Adrenal gland (tissue), 12 donors: Measurements from ENCODE around the gene BTN3A1. TPM values are rescaled to one million over a fixed set of nuclear protein-coding genes. Genes with fewer than 3 reads are reported as not detected.

Experiments used
- DNase-seq, 7 donors: peaks; one replicate each; pipeline ENCODE4 v3.0.0-alpha.2; 2019 to 2020
- H3K27ac ChIP-seq, 5 donors: fragments of 200-600 bp; sonication (generic) in 4 of 5; 1 replicate in 3 of 5; 2 replicates in 2 of 5; pipeline versions ENCODE4 v1.5.1 to v1.8.0; 2016 to 2020; ENCODE audit warnings: mild to moderate bottlenecking in 1 of 5
- H3K27me3 ChIP-seq: fragments of 200-600 bp; 2 replicates; pipeline ENCODE4 v1.8.0; 2021
- H3K36me3 ChIP-seq, 2 donors: fragments of 200-600 bp; replicated peaks in 1 of 2; 1 replicate in 1 of 2; 2 replicates in 1 of 2; pipeline versions ENCODE4 v1.5.1 to v1.8.0; 2018 to 2022
- H3K4me1 ChIP-seq, 2 donors: fragments of 200-600 bp; replicated peaks in 1 of 2; 1 replicate in 1 of 2; 2 replicates in 1 of 2; pipeline versions ENCODE4 v1.5.1 to v1.8.0; 2018 to 2021
- H3K4me3 ChIP-seq, 4 donors: fragments of 200-600 bp; sonication (generic) in 3 of 4; one replicate each; pipeline ENCODE4 v1.5.1; 2016 to 2018
- H3K9me3 ChIP-seq, 3 donors: fragments of 200-600 bp; sonication (generic) in 1 of 3; replicated peaks in 1 of 3; 1 replicate in 2 of 3; 2 replicates in 1 of 3; pipeline versions ENCODE4 v1.5.1 to v1.8.0; 2016 to 2021
- CTCF ChIP-seq, 6 experiments: fragments of 450-650 bp in 4 of 6; fragments of 200-600 bp in 2 of 6; sonication (generic) in 1 of 6; IDR thresholded peaks; 1 replicate in 5 of 6; 2 replicates in 1 of 6; pipeline versions ENCODE4 v1.5.1 to v1.8.0; 2016 to 2021; ENCODE audit warnings: antibody characterized with exemption in 6 of 6, mild to moderate bottlenecking in 2 of 6, moderate library complexity in 1 of 6
- POLR2A ChIP-seq, 2 donors: fragments of 450-650 bp; IDR thresholded peaks; one replicate each; pipeline ENCODE4 v1.6.1; 2017; ENCODE audit warnings: antibody characterized with exemption in 2 of 2, mild to moderate bottlenecking in 2 of 2, moderate library complexity in 1 of 2
- WGBS, 4 donors: extraction: QIAGEN DNeasy Blood & Tissue Kit in 2 of 4; methylation state at CpG; one replicate each; pipeline versions ENCODE4 v1.1.5 to v1.1.7; 2013 to 2017; 5-methylcytosine and 5-hydroxymethylcytosine counted together
- intact Hi-C, 2 donors: fragments of 100-400 bp; cut with DNase I; formaldehyde crosslinking; loops; one replicate each; pipeline versions ENCODE4 v1.14.1 to v1.15.0; 2022 to 2023
- polyA plus RNA-seq, 3 donors: library from polyadenylated mRNA; stranded (reverse); fragments of 200-250 nt in 2 of 3; fragments of 350-450 nt in 1 of 3; fragmentation: Illumina TruSeq in 1 of 3; extraction: RNeasy Lipid Tissue Mini Kit (QIAGEN cat#74804) in 1 of 3; gene quantifications; one replicate each; pipeline ENCODE4 v1.2.3, GENCODE V29; 2013 to 2014
- total RNA-seq, 9 donors: library from RNA; depleted of rRNA in 4 of 9; stranded (reverse); fragments of >200 nt in 4 of 9; fragments of 120-200 nt in 1 of 9; fragmentation: NEBNext Ultra II Directional in 1 of 9; extraction: Animal tissue kit (Norgen Biotek cat#: 25700) in 1 of 9; gene quantifications; one replicate each; pipeline versions ENCODE4 v1.1.0 to v1.2.4, GENCODE V29; 2013 to 2023
- donor health status: healthy with polysubstance abuse.
- donor health status: Bipolar disorder and iron deficiency.
- donor health status: DM: yes; HTN: yes; CAD: no.
- donor health status: DM: no; HTN: no; CAD: no.
- donor health status: DM: no; HTN: no; CAD: no.
- donor health status: DM: yes; HTN: yes; CAD: no.

Gene BTN3A1
- total and polyA plus RNA-seq, 12 donors = 17.5 to 56.7 (median 38.3) TPM

GRCh38 chr6:26427451-26427809, 25.4 kb downstream of the BTN3A1 start:
- DNase-seq = no peak
- WGBS, 4 donors = 80 to 96% (median 94%) methylated on average over 2 to 3 of the region's 3 CpGs
- Histone ChIP-seq H3K9me3 (no peaks in the 10 kb centered on the region), H3K4me1 (peaks cover 3 to 12% of the 10 kb centered on the region in 2 donors), H3K4me3 (no peak overlapping the region), H3K36me3 (peaks cover 0 to 40% of the 10 kb centered on the region in 2 donors), H3K27ac (no peak overlapping the region), H3K27me3 (no peaks in the 10 kb centered on the region)
- intact Hi-C loops = no loop called here
- TF ChIP-seq POLR2A (IDR thresholded peaks at IDR 0.05) (no peak), CTCF (IDR thresholded peaks at IDR 0.05) (no peak)

GRCh38 chr6:26428206-26428605, 26.1 kb downstream of the BTN3A1 start:
- H3K9me3 ChIP-seq = no peaks in the 10 kb centered on the region
- TF ChIP-seq POLR2A (IDR thresholded peaks at IDR 0.05) (no peak), CTCF (IDR thresholded peaks at IDR 0.05) (no peak)
- peaks cover 0 to 40% of the 10 kb centered on the region in 2 donors for H3K36me3 ChIP-seq
- no peaks in the 10 kb centered on the region for H3K27me3 ChIP-seq
- no peak overlapping the region for H3K27ac ChIP-seq
- H3K4me1 ChIP-seq = peaks cover 0 to 8% of the 10 kb centered on the region in 2 donors
- intact Hi-C loops = no loop called here
- 83 to 94% (median 91%) methylated on average over 2 of the region's 2 CpGs for WGBS, 4 donors
- DNase-seq = no peak
- H3K4me3 ChIP-seq = no peak overlapping the region

GRCh38 chr6:26430787-26431186, 28.7 kb downstream of the BTN3A1 start:
- Histone ChIP-seq H3K4me3 (no peak overlapping the region), H3K4me1 (no peaks in the 10 kb centered on the region), H3K27ac (no peak overlapping the region), H3K27me3 (no peaks in the 10 kb centered on the region), H3K36me3 (peaks cover 0 to 33% of the 10 kb centered on the region in 2 donors), H3K9me3 (no peaks in the 10 kb centered on the region)
- no peak for DNase-seq
- TF ChIP-seq POLR2A (IDR thresholded peaks at IDR 0.05) = no peak
- no peak for TF ChIP-seq CTCF (IDR thresholded peaks at IDR 0.05)
- WGBS, 4 donors = 72 to 99% (median 85%) methylated on average over 5 of the region's 5 CpGs
- intact Hi-C loops = no loop called here

- DNase-seq = no peak
These were observed 29.4 kb downstream of the BTN3A1 start for GRCh38 chr6:26431258-26432172.

More at GRCh38 chr6:26431258-26432172, 29.4 kb downstream of the BTN3A1 start:
- WGBS, 4 donors = 90 to 95% (median 93%) methylated on average over 6 of the region's 6 CpGs
- TF ChIP-seq POLR2A (IDR thresholded peaks at IDR 0.05) (no peak), CTCF (IDR thresholded peaks at IDR 0.05) (no peak)
- Histone ChIP-seq H3K4me1 (no peaks in the 10 kb centered on the region), H3K36me3 (peaks cover 0 to 27% of the 10 kb centered on the region in 2 donors), H3K4me3 (no peak overlapping the region), H3K9me3 (no peaks in the 10 kb centered on the region), H3K27me3 (no peaks in the 10 kb centered on the region), H3K27ac (no peak overlapping the region)
- intact Hi-C loops = no loop called here
